Tibial nerve (tissue), 4 donors: ENCODE results near the gene TUBB4B. TPM values are rescaled to one million over a fixed set of nuclear protein-coding genes. Genes with fewer than 3 reads are reported as not detected.
A peak's percentile ranks its signal among the peaks of the same experiment; 100 is the strongest.
"Not testable (repeated sequence)": the region's sequence is repeated elsewhere in the genome, so short reads cannot be mapped to it uniquely, and the experiment has no call there.

Source experiments
- DNase-seq, 2 donors: peaks; one replicate each; pipeline ENCODE4 v3.0.0-alpha.2; 2019; ENCODE audit warnings: low spot score in 2 of 2
- H3K27ac ChIP-seq, 4 donors: fragments of 200-600 bp; sonication (generic) in 3 of 4; one replicate each; pipeline ENCODE4 v1.5.1; 2017 to 2019; ENCODE audit warnings: mild to moderate bottlenecking in 1 of 4
- H3K27me3 ChIP-seq, 2 donors: fragments of 200-600 bp; sonication (generic) in 1 of 2; one replicate each; pipeline versions ENCODE4 v1.5.1 to v1.6.0; 2017 to 2019
- H3K36me3 ChIP-seq, 3 donors: fragments of 200-600 bp; sonication (generic); one replicate each; pipeline ENCODE4 v1.5.1; 2018 to 2019
- H3K4me1 ChIP-seq, 4 donors: fragments of 200-600 bp; sonication (generic) in 3 of 4; one replicate each; pipeline ENCODE4 v1.5.1; 2017 to 2019
- H3K4me3 ChIP-seq, 4 donors: fragments of 200-600 bp; sonication (generic) in 3 of 4; one replicate each; pipeline ENCODE4 v1.5.1; 2017 to 2019; ENCODE audit warnings: mild to moderate bottlenecking in 1 of 4, moderate library complexity in 1 of 4
- H3K9me3 ChIP-seq, 4 donors: fragments of 200-600 bp; sonication (generic) in 3 of 4; one replicate each; pipeline ENCODE4 v1.5.1; 2017 to 2019
- CTCF ChIP-seq, 5 experiments: fragments of 200-600 bp in 3 of 5; fragments of 450-650 bp in 2 of 5; sonication (generic) in 3 of 5; IDR thresholded peaks; one replicate each; pipeline ENCODE4 v1.5.1; 2016 to 2019; ENCODE audit warnings: antibody characterized with exemption in 5 of 5, mild to moderate bottlenecking in 3 of 5, moderate library complexity in 2 of 5
- EP300 ChIP-seq, 2 donors: sonication (generic); formaldehyde crosslinking; IDR thresholded peaks; one replicate each; pipeline ENCODE4 v1.6.1; 2017; ENCODE audit warnings: antibody characterized with exemption in 2 of 2, mild to moderate bottlenecking in 1 of 2
- POLR2A ChIP-seq, 2 donors: fragments of 450-650 bp; IDR thresholded peaks; one replicate each; pipeline ENCODE4 v1.6.1; 2017; ENCODE audit warnings: antibody characterized with exemption in 2 of 2, mild to moderate bottlenecking in 2 of 2, moderate library complexity in 2 of 2
- WGBS, 2 donors: methylation state at CpG; one replicate each; pipeline ENCODE4 v1.1.5; 2018; 5-methylcytosine and 5-hydroxymethylcytosine counted together
- total RNA-seq, 4 donors: library from RNA; depleted of rRNA; stranded (reverse); fragments of >200 nt; gene quantifications; one replicate each; pipeline ENCODE4 v1.1.0, GENCODE V29; 2016

TUBB4B gene
- total RNA-seq, 4 donors from 2014 or later, result 102 to 190 (median 161) TPM

GRCh38 chr9:137262173-137262908, 21.3 kb downstream of the TUBB4B start:
- peak; percentile 24 to 36 (median 28) for TF ChIP-seq CTCF (IDR thresholded peaks at IDR 0.05)

GRCh38 chr9:137262909-137263285, 21.8 kb downstream of the TUBB4B start:
- no peak overlapping the region for H3K27ac ChIP-seq

More at GRCh38 chr9:137262173-137262908, 21.3 kb downstream of the TUBB4B start:
- not testable (repeated sequence) for H3K4me1 ChIP-seq, H3K4me3 ChIP-seq, H3K9me3 ChIP-seq, H3K27ac ChIP-seq, DNase-seq, H3K27me3 ChIP-seq
- 36 to 41% methylated on average over 15 of the region's 15 CpGs for WGBS, 2 donors
- peaks cover 0 to 72% (median 11%) of the 10 kb centered on the region in 3 donors for H3K36me3 ChIP-seq

GRCh38 chr9:137263506-137263905, 22.4 kb downstream of the TUBB4B start:
- 72 to 85% methylated on average over 10 of the region's 10 CpGs for WGBS, 2 donors
- peaks cover 0 to 74% (median 11%) of the 10 kb centered on the region in 3 donors for H3K36me3 ChIP-seq

More at GRCh38 chr9:137262909-137263285, 21.8 kb downstream of the TUBB4B start:
- DNase-seq, result no peak
- H3K4me3 ChIP-seq, result no peak overlapping the region
- H3K27me3 ChIP-seq, result no peaks in the 10 kb centered on the region
- WGBS, 2 donors, result 87 to 90% methylated on average over 24 of the region's 24 CpGs
- TF ChIP-seq POLR2A (IDR thresholded peaks at IDR 0.05) (no peak), CTCF (IDR thresholded peaks at IDR 0.05) (no peak), EP300 (IDR thresholded peaks at IDR 0.05) (no peak)
- H3K4me1 ChIP-seq, result peaks cover 0 to 4% (median 0%) of the 10 kb centered on the region in 4 donors
- no peaks in the 10 kb centered on the region for H3K9me3 ChIP-seq
- peaks cover 0 to 74% (median 11%) of the 10 kb centered on the region in 3 donors for H3K36me3 ChIP-seq

GRCh38 chr9:137264067-137264466, 23.0 kb downstream of the TUBB4B start:
- Histone ChIP-seq H3K4me1 (peaks cover 0 to 4% (median 2%) of the 10 kb centered on the region in 4 donors), H3K27ac (no peak overlapping the region), H3K27me3 (no peaks in the 10 kb centered on the region), H3K4me3 (no peak overlapping the region), H3K9me3 (no peaks in the 10 kb centered on the region), H3K36me3 (peaks cover 0 to 74% (median 11%) of the 10 kb centered on the region in 3 donors)
- no peak for DNase-seq
- 91 to 95% methylated on average over 22 of the region's 22 CpGs for WGBS, 2 donors
- no peak for TF ChIP-seq EP300 (IDR thresholded peaks at IDR 0.05)
- TF ChIP-seq POLR2A (IDR thresholded peaks at IDR 0.05), result no peak
- TF ChIP-seq CTCF (IDR thresholded peaks at IDR 0.05), result no peak

More at GRCh38 chr9:137263506-137263905, 22.4 kb downstream of the TUBB4B start:
- H3K4me1 ChIP-seq, result peaks cover 0 to 4% (median 0%) of the 10 kb centered on the region in 4 donors
- no peak for DNase-seq
- no peaks in the 10 kb centered on the region for H3K27me3 ChIP-seq
- no peaks in the 10 kb centered on the region for H3K9me3 ChIP-seq
- H3K27ac ChIP-seq, result no peak overlapping the region
- TF ChIP-seq EP300 (IDR thresholded peaks at IDR 0.05), result no peak
- TF ChIP-seq POLR2A (IDR thresholded peaks at IDR 0.05), result no peak
- TF ChIP-seq CTCF (IDR thresholded peaks at IDR 0.05), result no peak
- no peak overlapping the region for H3K4me3 ChIP-seq

- peaks cover 0 to 83% (median 11%) of the 10 kb centered on the region in 3 donors for H3K36me3 ChIP-seq
- H3K27me3 ChIP-seq, result no peaks in the 10 kb centered on the region
- H3K4me1 ChIP-seq, result peaks cover 0 to 11% (median 3%) of the 10 kb centered on the region in 4 donors
- no peaks in the 10 kb centered on the region for H3K9me3 ChIP-seq
- no peak overlapping the region for H3K27ac ChIP-seq
- DNase-seq, result no peak
- WGBS, 2 donors, result 90 to 94% methylated on average over 23 to 27 of the region's 29 CpGs
- no peak for TF ChIP-seq CTCF (IDR thresholded peaks at IDR 0.05)
- TF ChIP-seq EP300 (IDR thresholded peaks at IDR 0.05), result no peak
- TF ChIP-seq POLR2A (IDR thresholded peaks at IDR 0.05), result no peak
- no peak overlapping the region for H3K4me3 ChIP-seq
Measured at GRCh38 chr9:137265496-137266161, 24.5 kb downstream of the TUBB4B start.
